Fibroblast of the aortic adventitia (primary cell): Measurements from ENCODE around the gene SNRNP200. TPM values are rescaled to one million over a fixed set of nuclear protein-coding genes. Genes with fewer than 3 reads are reported as not detected.
"Not testable (repeated sequence)": the region's sequence is repeated elsewhere in the genome, so short reads cannot be mapped to it uniquely, and the experiment has no call there.

Experiments used
- DNase-seq: peaks from one replicate; pipeline ENCODE4 v3.0.0-alpha.2; 2010; ENCODE audit warnings: low read depth
- H3K4me3 ChIP-seq: 2 replicates; pipeline ENCODE4 v1.5.1; 2011; ENCODE audit warnings: low read depth, mild to moderate bottlenecking, control low read depth, low read length, moderate library complexity
- CTCF ChIP-seq: IDR thresholded peaks from 2 replicates; pipeline ENCODE4 v1.5.1; 2011; ENCODE audit warnings: mild to moderate bottlenecking, low read length, control low read depth, inconsistent platforms; ENCODE audit not compliant: insufficient read depth
- total RNA-seq: library from RNA; depleted of rRNA; stranded (reverse); fragments of >200 nt; gene quantifications from 2 replicates; pipeline ENCODE4 v1.2.3, GENCODE V29; 2012; ENCODE audit warnings: low replicate concordance

SNRNP200 gene
- total RNA-seq, 1 donor = 39.3 TPM

- DNase-seq = no peak
- TF ChIP-seq CTCF = no peak
- no peak overlapping the region for H3K4me3 ChIP-seq
Measured at GRCh38 chr2:96308248-96308647, 2.9 kb upstream of the SNRNP200 start.

- peak overlapping the region; percentile 99 for H3K4me3 ChIP-seq
- no peak for TF ChIP-seq CTCF
- DNase-seq = no peak
Measured at GRCh38 chr2:96306370-96306769, 1.0 kb upstream of the SNRNP200 start.

- no peak for TF ChIP-seq CTCF
- H3K4me3 ChIP-seq = peak overlapping the region; percentile 99
- DNase-seq = no peak
Measured at GRCh38 chr2:96305979-96306308, 598 bp upstream of the SNRNP200 start.

- peak overlapping the region; percentile 99 for H3K4me3 ChIP-seq
- DNase-seq = no peak
- no peak for TF ChIP-seq CTCF
Measured at GRCh38 chr2:96304606-96305005, 740 bp downstream of the SNRNP200 start.

GRCh38 chr2:96301865-96302264, 3.5 kb downstream of the SNRNP200 start:
- no peak for DNase-seq
- H3K4me3 ChIP-seq = no peak overlapping the region
- no peak for TF ChIP-seq CTCF

GRCh38 chr2:96296925-96297324, 8.4 kb downstream of the SNRNP200 start:
- no peak for DNase-seq
- no peak for TF ChIP-seq CTCF
- H3K4me3 ChIP-seq = no peak overlapping the region

GRCh38 chr2:96294271-96294670, 11.1 kb downstream of the SNRNP200 start:
- H3K4me3 ChIP-seq, DNase-seq: not testable (repeated sequence)
